ENCODE data around the gene RHBDF1.
A peak's percentile ranks its signal among the peaks of the same experiment; 100 is the strongest.
"Not testable (repeated sequence)": the region's sequence is repeated elsewhere in the genome, so short reads cannot be mapped to it uniquely, and the experiment has no call there.

The RHBDF1 gene

DNA sequence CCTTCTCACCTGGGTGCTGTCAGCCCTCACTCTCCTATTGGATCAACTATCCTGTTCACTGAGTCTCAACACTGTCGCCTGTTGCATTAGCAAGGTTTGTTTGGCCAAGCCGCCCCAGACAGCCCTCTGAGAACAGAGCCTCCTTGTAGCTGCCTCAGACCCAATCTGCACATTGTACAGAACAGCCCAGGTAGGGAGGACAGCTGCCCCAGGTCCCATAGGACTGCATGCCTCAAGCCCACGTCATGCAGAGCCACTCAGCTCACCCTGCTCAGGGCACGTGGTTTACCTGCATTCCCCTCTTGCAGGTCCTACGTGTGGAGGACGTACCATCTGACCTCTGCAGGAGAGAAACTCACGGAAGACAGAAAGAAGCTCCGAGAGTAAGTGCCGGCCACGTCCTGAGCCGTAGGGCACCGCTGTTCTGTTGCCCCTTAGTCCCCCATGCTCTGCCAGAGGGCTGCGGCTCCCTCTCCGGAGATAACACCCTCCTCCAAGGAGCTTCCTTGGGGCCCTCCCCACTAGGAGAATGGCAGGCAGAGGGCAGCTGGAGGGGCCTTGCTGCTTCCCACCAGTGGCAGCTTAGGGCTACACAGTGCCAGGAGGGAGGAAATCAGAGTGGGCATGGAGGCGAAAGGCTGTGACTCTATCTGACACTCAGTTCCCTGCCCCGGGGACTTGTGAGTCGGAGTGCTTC lies 16.1 kb downstream of the RHBDF1 start:
- DNase-seq, result no peak

DNA sequence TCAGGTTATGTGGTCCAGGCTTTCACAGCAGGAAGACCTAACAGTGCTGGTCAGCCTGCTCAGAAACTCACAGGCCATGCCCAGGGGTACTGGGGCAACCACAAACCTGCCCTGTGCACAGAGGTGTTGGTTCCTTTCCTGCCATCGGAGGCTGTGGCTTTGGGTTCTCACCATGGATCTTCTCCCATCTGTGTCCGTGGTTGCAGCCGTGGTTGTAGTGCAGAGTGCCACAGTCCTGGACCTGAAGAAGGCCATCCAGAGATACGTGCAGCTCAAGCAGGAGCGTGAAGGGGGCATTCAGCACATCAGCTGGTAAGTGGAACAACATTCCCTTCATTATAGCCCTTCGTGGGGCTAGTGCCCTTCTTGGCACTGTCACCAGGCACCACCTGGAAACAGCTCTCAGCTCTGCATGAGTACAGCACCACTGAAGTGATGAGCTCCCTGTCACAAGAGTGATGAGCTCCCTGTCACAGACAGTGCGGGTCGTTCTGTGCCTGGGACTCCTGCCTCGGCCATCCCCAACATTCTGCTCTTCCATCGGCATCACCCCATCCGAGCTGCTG lies 16.8 kb downstream of the RHBDF1 start:
- no peak for DNase-seq

DNA sequence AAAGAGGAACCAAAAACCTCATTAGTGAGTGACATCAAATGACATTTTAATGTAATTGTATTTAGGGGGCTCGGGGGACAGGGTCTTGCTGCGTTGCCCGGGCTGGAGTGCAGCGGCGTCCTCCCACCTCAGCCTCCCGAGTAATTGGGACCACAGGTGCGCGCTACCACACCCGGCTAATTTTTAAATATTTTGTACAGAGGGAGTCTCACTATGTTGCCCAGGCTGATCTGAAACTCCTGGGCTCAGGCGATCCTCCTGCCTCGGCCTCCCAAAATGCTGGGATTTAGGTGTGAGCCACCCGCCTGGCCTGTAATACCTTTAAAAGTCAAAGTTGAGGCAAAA lies 18.2 kb downstream of the RHBDF1 start:
- DNase-seq, result no peak

GRCh38 chr16:53346-54236 lies 18.8 kb downstream of the RHBDF1 start, which contains the start of the genes POLR3K and SNRNP25:
Gene POLR3K (minus strand): TSS chr16:53608. CDS start chr16:53586, 22 bp downstream.
Gene SNRNP25 (plus strand): TSS chr16:53828. CDS start chr16:54017, 189 bp downstream.
- DNase-seq, result peak; percentile 94

GRCh38 chr16:50769-51591 lies 21.5 kb downstream of the RHBDF1 start:
- DNase-seq, result no peak

DNA sequence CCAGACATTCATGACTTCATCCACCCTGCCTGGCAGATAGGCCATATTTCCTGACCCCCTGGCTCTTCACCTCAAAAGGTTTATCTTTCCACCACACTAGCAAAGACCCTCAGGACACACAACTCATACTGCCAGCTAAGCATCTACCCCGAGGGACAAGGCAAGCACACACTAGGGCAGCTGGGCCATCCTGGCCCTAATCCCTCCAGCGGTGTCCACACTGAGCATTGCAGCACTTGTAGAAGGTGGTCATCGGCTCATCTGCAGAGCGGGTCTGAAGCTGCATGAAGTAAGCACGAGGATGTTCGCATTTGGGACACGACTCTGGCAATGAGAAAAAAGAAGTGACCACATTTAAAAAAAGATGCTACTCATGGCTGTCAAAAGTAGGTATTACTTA lies 25.2 kb downstream of the RHBDF1 start:
- DNase-seq, result no peak

DNA sequence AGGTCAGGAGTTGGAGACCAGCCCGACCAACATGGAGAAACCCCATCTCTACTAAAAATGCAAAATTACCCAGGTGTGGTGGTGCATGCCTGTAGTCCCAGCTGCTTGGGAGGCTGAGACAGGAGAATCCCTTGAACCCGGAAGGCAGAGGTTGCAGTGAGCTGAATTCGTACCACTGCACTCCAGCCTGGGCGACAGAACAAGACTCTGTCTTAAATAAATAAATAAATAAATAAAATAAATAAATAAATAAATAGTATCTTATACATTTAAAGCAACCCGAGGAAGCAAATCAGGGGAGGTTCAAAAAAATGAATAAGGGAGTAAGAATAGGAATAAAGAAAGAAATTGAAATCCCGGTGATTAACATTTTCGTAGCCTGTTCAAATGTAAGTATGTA lies 25.9 kb downstream of the RHBDF1 start:
- DNase-seq, result not testable (repeated sequence)

DNA sequence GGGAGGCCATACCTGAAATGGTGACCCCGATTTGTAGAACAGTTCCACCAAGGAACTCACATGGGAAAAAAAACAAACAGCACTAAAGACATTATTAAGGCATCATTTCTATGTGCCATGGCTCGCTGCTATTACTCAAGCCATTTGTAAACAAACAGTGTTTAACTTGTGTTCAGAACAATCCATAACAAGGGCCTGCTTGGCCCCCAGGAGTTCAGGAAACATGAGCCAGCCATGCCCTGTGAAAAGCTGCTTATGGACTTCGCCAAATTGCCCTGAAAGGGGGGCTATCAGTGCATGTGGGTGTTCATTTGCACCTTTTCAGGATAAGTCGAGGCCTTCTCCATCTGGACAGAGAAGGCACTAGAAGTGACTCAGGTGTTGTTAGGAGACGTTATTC lies 27.0 kb downstream of the RHBDF1 start:
- DNase-seq, result no peak

GRCh38 chr16:44655-45054 lies 27.8 kb downstream of the RHBDF1 start:
- no peak for DNase-seq

GRCh38 chr16:43294-43693 lies 29.1 kb downstream of the RHBDF1 start:
- DNase-seq, result no peak

GRCh38 chr16:42691-43090 lies 29.7 kb downstream of the RHBDF1 start:
- DNase-seq, result no peak

DNA sequence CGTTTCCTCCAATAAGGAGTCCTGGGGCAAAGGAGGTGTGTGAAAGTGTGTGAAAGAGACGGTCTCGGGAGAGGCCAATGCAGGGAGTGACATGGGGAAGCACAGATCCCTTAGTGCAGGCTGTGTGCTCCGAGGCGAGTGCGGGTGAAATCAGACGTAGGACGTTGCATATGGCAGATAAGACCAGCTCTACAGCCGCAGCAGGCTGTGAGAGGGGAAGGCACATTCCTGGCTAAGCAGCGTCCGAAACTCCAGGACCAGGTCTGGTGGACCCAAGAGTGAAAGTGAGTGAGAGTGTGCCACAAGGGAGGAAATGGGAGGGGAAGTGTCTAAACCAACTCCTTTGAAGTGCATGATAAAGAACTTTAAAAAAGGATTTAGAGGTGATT lies 30.4 kb downstream of the RHBDF1 start:
- DNase-seq, result no peak

DNA sequence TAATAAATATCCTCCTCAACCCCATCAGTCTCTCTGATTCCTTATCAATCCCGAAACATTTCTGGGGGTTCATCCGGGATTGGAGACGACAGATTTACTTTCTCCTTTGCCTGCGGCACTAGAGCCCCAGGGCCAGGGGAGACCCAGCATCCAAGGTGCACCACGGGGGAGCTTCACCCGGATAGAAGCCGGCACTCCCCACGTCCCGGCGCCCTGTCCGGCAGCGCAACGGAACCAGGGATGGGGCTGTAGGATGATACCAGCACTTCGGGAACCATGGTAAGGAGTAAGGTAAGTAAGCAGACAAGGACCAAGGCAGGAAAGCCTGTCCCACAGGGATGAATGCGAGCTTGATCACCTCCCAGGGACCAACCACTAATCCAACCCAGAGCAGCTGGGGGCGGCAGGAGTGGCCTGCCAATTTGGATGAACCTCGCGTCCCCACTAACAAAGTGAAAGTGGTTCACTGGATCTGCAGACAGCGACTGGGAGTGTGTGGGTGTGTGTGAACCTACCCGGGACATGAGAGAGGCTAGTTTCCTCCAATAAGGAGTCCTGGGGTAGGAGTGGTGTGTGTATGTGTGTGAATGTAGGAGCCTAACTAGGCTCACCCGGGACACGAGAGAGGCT lies 30.9 kb downstream of the RHBDF1 start:
- no peak for DNase-seq

- peak; percentile 44 for DNase-seq
Observed at GRCh38 chr16:38941-39892, 33.2 kb downstream of the RHBDF1 start.

DNA sequence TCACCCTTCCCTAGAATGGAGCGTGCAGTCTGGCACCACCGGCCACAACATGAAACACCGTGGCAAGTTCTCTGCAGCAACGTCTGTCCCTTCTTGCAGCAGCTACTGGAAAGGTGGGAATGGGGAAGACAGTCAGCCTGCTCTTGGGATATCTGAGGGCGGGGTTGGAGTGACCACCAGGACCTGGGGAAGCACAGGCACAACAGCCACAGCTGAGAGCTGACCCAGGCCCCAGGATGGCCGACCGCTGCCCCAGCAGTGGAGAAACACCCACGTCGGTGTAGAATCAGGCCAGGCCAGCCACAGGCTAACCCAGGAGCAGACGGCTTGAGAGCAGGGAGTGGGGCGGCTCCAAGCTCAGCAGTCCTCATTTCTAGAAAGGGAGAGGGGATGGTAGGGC lies 34.2 kb downstream of the RHBDF1 start:
- not testable (repeated sequence) for DNase-seq

DNA sequence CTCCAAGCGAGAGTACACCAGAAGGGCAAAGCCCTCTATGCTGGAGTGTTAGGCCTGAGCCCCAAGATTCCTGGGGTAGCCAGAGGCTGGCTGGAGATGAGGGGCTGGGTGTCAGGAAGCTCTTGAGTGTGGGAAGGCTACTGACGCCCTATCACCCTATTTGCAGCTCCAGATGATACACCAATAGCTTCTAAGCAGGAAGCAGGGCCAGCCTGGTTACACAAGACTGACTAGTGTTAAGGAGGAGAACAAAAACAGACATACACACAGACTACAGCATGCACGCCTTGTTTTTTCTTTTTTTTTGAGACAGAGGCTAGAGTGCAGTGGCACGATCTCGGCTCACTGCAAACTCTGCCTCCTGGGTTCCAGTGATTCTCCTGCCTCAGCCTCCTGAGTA lies 34.9 kb downstream of the RHBDF1 start:
- no peak for DNase-seq

DNA sequence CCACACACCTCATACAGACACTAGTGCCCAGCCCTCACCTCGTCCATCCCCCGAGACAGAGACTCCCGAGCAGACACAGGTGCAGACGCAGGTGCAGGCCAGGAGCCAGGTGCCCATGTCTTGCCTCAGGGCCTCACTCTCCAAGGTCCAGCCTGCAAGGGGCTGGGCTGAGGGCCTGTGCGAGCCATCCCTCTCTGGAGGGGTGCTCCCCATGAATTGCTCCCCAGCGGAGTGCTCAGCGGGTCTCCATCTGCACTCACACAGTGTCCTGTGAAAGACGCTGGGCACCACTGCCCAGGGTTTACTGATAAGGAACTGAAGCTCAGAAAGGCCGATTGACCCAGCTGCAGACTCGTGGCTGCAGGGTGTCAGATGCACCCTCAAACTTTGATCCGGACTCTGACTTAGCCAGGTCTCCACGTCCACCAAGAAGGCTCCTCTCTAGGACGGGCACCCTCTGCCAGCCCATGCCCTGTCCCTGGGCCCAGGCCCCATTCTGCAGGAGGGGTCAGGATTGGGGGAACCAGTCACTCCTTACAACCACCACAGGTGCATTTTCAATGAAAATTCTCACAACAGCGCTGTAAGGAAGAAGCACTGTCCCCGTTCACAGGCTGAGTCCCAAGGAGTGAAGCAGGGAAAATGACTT lies 36.0 kb downstream of the RHBDF1 start:
- no peak for DNase-seq

DNA sequence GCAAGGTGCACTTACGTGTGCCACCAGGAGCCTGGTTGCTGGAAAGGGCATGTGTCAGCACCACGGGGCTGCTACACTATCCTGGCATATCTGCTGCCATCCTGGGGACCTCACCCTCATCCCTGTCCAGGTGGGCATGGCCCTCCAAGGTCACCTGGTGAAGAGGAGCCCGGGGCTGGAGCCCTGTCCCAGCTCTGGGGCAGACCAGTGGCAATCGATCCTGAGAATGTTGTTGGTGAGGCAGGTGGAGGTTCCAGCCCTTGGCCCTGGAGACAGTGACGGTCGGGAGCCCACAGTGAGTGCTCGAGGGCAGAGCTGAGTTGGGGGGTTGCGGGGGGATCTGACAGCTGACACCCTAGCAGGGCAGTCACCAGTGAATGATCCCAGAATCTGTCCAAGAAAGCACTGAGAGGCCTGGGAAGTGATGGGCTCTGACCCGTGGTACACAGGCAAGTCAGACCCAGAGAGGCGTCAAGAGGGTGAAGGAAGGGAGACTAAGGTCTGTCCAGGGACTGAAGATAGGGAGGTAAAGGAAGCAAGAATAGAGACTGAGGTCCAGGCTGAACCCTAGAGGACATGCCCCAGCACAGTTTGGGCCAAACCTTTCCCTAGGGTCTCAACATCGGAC lies 36.6 kb downstream of the RHBDF1 start:
- no peak for DNase-seq

DNA sequence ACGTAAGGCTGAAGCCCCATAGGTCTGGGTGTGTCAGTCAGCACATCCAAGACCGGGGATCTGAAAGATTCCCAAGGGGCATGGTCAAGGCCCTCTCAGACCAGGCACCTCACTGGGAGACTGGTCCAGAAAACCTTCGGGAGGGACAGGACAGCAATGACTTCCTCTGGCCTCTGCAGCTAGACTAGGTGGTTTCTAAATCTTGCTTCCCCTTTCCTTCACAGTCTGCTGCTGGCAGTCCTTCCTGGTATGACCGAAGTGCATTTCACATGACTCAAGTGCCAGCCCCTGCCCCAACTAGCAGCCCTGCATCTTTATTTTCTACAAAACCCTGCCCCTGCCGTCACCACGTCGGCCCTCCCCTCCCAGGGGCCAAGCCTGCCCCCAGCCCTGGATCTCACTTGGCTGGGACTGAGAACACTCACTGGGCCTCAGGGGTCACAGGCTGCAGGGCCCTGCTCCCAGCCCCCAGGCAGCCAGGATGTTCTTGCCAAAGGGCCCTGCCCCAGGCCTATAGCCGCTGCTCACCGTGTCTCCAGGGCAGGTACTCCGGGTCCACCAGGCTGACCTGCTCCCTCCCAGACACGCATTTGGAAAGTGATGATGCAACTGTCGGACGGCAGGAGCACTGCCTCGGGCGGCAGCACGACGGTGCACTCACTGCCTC lies 37.3 kb downstream of the RHBDF1 start:
- no peak for DNase-seq

- no peak for DNase-seq
Observed at GRCh38 chr16:34648-34987, 37.8 kb downstream of the RHBDF1 start.
